HEK293 (cell line): ENCODE results near the gene ZBTB14.

Experiments used
- CTCF ChIP-seq: fragments of 450-650 bp; formaldehyde crosslinking; IDR thresholded peaks from 2 replicates; pipeline ENCODE4 v1.5.1; 2016; ENCODE audit warnings: missing biosample characterization, missing genetic modification characterization
- HOXA7 ChIP-seq: sonication (generic); formaldehyde crosslinking; IDR thresholded peaks from 2 replicates; pipeline ENCODE4 v1.8.1; 2022; ENCODE audit warnings: missing genetic modification reagents, borderline replicate concordance
- KLF10 ChIP-seq: fragments of 450-650 bp; IDR thresholded peaks from 2 replicates; pipeline ENCODE4 v1.5.1; 2018; ENCODE audit warnings: missing biosample characterization, mild to moderate bottlenecking, missing genetic modification characterization
- REST ChIP-seq: fragments of 450-650 bp; formaldehyde crosslinking; IDR thresholded peaks from 2 replicates; pipeline ENCODE4 v1.5.1; 2016; ENCODE audit warnings: missing biosample characterization, missing genetic modification characterization
- ZBTB26 ChIP-seq: fragments of 450-650 bp; formaldehyde crosslinking; optimal IDR thresholded peaks from 2 replicates; pipeline ENCODE3; 2016; ENCODE audit warnings: missing biosample characterization, mild to moderate bottlenecking, missing genetic modification characterization
- ZBTB49 ChIP-seq: fragments of 450-650 bp; formaldehyde crosslinking; IDR thresholded peaks from 2 replicates; pipeline ENCODE4 v1.5.1; 2016; ENCODE audit warnings: missing biosample characterization, missing genetic modification characterization, low read depth
- ZNF133 ChIP-seq: fragments of 450-650 bp; formaldehyde crosslinking; IDR thresholded peaks from 2 replicates; pipeline ENCODE4 v1.5.1; 2016; ENCODE audit warnings: missing biosample characterization, missing genetic modification characterization
- ZNF169 ChIP-seq: fragments of 450-650 bp; formaldehyde crosslinking; IDR thresholded peaks from 2 replicates; pipeline ENCODE4 v1.5.1; 2016; ENCODE audit warnings: missing biosample characterization, missing genetic modification characterization
- ZNF280D ChIP-seq: fragments of 450-650 bp; formaldehyde crosslinking; IDR thresholded peaks from 2 replicates; pipeline ENCODE4 v1.5.1; 2016; ENCODE audit warnings: missing biosample characterization, missing genetic modification characterization
- ZNF747 ChIP-seq: fragments of 450-650 bp; formaldehyde crosslinking; IDR thresholded peaks from 2 replicates; pipeline ENCODE4 v1.5.1; 2016; ENCODE audit warnings: missing biosample characterization, missing genetic modification characterization
- ZNF830 ChIP-seq: fragments of 450-650 bp; IDR thresholded peaks from 2 replicates; pipeline ENCODE4 v1.5.0; 2018; ENCODE audit warnings: missing biosample characterization, missing genetic modification characterization, low read depth, mild to moderate bottlenecking, moderate library complexity

GRCh38 chr18:5288517-5288935, 7.0 kb downstream of the ZBTB14 start:
- TF ChIP-seq CTCF (tag by site-specific recombination) (no peak), REST (tag by site-specific recombination) (no peak), ZNF133 (no peak), ZBTB26 (tag by site-specific recombination) (no peak), ZBTB49 (tag by site-specific recombination) (no peak), ZNF747 (tag by site-specific recombination) (no peak), KLF10 (tag by site-specific recombination) (no peak), ZNF169 (tag by site-specific recombination) (no peak), ZNF830 (tag by site-specific recombination) (no peak), ZNF280D (tag by site-specific recombination) (no peak), HOXA7 (CRISPR knock-in tag) (no peak)
